GM18526 (cell line): ENCODE measurements around the gene GJC1.

Experiments
- POLR2A ChIP-seq: IDR thresholded peaks from 3 replicates; pipeline ENCODE4 v1.6.1; 2011; ENCODE audit not compliant: insufficient read length; ENCODE audit errors: extremely low read depth

The GJC1 gene

DNA sequence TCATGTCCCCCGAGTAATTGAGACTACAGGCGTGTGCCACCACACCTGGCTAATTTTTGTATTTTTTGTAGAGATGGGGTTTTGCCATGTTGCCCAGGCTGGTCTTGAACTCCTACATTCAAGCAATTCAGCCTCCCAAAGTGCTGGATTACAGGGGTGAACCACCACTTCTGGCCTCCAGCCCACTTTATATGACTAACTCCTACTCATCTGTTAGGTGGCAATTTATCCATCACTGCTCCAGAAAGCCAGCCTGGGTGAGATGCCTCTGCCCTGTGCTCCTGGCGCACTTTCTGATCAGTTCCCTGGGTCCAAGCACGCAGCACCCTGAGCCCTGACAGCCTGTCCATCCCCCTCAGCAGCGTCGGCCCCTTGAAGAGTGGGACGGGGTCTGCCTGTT, 41.9 kb downstream of the GJC1 start:
- no peak for TF ChIP-seq POLR2A

DNA sequence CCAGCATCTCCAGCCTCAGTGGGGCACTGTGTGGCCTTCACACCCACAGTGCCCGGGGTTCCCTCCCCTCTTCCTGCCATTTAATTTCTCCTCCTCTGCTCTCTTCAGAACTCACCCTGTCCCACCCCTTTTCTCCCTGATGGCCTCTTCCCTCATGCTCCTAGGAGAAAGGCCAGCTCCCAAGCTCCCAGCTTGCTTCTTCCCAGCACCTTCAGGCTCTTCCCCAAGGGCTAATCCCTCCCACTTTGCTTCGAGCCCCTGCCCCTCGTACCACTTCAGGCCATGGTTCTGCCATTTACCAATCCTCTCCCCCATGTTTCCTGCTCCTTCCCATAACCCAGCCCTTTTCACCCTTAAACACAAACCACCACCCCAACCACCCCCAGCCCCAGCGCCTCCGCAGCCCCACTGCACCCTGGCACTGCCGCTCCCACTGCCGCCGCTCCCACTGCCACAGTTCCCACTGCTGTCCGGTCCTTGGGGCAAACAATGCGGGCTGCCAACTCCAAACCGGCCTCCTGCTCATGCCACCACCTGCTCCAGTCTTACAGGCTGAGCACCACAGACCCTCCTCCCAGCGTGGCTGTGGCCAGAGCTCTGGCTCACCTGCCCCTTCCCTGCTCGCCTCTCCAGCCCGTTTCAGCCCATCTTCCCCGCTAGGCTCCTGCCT, 42.7 kb downstream of the GJC1 start:
- TF ChIP-seq POLR2A = no peak

DNA sequence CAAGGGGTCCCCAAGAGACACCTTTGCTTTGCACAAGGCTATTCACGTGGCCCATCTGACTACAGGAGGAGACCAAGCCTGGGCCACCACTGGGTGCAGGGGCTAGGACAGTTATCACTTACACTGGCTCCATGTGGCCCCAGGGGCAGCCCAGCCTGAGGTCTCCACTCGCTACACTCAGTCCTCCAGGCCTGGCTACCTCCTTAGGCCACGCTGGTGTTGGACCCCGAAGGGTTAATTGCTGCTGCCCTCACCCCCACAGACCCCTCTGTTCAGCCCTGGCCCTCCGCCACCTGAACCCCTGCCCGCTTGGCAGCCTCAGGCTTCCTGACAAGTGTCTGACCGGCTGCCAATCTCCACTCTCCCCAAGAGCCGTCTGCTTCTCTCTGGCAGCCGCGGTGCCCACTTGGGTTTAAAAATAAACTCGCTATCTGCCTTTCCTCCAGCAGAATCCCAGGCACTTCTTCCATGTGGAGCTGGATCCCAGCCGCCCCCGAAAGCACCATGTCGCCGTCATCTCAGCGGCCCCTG, 43.5 kb downstream of the GJC1 start:
- TF ChIP-seq POLR2A = no peak

DNA sequence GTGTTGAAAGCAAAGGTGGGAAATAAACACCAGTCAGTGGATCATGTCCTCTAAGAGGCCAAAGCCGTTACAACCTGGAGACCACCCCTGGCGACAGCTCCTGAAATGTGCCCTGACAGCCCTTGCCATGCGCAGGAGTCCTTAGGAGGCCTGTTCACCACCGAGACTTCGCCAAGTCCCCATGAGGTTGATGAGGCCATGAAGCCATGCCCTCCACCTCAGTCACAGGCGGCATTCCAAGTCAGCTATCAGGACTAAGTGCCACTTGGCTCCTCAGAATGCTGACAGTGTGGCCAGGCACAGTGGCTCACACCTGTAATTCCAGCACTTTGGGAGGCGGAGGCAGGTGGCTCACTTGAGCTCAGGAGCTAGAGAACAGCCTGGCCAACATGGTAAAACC, 44.2 kb downstream of the GJC1 start:
- TF ChIP-seq POLR2A = no peak

DNA sequence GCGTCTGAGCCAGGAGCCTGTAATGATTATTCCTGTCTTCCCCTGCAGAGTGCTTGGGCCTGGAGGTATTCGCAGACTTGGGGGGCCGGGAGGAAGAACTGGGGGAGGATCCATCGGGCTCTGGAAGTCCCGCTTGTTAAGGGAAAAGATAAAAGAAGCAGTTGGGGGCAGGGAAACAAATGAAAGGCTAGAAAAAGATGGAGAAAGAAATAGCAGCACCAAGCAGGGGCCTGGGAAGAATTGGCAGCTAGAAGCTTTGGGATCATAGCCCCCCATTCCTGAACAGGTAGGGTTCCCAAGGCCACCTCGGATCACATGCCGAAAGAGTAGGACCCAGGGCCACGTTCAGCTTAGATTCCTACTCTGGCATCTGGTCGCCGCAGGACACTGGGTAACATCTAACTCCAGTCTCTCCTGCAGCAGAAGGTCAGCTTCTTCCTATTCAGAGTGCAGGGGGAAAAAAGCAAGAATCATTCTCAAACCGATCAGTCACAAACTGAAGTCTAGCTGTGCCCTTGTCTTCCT, 47.7 kb downstream of the GJC1 start:
- no peak for TF ChIP-seq POLR2A

DNA sequence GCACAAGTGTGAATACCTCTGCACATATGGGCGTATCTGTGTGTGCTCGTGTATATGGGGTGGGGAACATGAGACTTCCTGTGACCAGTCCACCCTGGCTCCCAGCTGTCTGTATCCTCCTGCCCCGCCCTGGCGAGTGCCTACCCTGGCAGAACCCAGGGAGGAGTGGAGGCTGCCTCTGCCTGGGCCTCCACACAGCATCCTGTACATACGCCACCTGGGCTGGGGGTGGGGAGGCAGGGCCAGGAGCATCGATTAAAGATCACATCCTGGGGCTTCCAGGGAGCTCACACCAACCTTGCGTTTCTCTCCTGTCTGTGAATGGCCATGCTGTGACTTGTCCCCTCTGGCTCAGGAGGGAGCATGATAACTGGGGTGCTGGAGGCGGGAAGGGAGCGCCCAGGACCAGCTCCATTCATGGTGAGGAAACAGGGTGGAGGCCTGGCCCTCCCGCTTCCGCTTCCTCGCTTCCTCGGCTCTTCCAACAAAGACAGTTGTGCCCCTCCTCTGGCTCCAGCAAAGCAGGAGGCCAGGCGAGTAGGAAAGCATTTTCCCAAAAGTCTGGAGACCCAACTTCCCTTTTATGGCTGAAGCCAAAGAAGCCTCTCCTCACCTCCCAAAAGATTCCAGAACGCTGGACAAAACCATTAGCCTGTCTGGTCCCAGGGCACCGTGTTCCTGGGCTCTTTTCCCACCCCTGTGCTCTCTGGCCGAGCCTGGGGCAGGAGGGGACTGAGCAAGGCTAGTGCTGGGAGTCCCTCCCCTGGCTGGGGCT, 48.3 kb downstream of the GJC1 start:
- no peak for TF ChIP-seq POLR2A

DNA sequence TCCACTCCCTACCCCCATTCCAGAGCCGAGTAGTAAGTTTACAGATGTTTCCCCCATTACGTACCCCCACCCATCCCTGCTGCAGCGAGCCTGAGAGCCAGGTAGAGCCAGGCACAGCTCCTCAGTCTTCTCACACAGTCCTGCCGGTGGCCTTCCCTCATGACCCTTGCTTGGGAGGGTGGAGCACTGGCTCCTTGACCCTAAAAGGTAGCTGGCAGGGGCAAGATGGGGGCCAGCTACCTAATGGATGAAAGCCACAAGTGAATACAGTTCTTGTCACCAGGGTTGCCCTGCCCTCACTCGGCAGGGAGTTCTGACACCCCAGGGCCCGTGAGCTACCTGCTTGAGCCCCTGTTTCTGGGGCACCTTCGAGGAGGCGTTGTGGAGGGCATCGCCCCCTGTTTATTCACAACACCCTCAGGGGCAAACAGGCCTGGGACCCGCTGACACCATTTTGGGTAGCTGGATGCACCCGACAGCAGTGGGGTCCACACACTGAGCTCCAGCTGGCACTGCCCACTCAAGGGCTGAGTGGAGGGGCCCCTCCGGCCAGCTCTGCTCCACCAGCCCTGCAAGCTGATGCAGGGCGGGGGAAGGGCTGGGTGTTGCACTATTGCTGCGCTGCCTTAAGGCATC, 49.1 kb downstream of the GJC1 start:
- TF ChIP-seq POLR2A = no peak

DNA sequence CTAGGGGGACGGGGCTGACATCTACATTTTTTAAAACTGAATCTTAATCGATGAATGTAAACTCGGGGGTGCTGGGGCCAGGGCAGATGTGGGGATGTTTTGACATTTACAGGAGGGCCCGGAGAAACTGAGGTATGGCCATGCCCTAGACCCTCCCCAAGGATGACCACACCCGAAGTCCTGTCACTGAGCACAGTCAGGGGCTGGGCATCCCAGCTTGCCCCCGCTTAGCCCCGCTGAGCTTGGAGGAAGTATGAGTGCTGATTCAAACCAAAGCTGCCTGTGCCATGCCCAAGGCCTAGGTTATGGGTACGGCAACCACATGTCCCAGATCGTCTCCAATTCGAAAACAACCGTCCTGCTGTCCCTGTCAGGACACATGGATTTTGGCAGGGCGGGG, 49.9 kb downstream of the GJC1 start:
- TF ChIP-seq POLR2A = no peak

DNA sequence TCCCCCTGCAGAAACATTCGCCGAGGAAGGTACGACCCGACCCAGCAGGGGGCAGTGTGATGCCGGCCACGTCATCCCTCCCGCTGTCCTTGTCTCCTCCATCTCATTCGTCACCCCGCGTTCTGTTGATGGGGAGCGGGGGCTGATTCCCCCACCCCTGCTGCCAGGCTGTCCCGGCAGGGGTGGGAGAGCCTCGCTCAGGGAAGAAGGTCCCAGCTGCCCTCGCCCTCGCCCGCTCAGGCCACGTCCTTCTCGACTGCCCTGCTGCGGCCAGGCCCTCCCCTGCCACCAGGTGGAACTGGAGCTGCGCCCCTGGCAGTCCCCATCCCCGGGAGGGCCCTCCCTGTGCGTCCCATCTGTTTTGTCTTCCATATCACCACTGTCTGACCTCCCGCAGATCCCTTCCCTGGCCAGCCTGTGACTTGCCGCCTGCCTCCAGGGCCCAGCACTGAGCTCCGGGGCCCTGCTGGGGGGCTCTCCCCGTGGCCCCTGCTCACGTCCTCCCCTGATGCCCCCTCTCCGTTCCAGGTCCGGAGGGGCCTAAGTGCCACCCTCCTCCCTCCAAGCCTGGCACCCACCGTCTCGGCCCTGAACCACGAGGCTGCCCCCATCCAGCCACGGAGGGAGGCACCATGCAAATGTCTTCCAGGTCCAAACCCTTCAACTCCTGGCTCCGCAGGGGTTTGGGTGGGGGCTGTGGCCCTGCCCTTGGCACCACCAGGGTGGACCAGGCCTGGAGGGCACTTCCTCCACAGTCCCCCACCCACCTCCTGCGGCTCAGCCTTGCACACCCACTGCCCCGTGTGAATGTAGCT, 50.7 kb downstream of the GJC1 start:
- no peak for TF ChIP-seq POLR2A

DNA sequence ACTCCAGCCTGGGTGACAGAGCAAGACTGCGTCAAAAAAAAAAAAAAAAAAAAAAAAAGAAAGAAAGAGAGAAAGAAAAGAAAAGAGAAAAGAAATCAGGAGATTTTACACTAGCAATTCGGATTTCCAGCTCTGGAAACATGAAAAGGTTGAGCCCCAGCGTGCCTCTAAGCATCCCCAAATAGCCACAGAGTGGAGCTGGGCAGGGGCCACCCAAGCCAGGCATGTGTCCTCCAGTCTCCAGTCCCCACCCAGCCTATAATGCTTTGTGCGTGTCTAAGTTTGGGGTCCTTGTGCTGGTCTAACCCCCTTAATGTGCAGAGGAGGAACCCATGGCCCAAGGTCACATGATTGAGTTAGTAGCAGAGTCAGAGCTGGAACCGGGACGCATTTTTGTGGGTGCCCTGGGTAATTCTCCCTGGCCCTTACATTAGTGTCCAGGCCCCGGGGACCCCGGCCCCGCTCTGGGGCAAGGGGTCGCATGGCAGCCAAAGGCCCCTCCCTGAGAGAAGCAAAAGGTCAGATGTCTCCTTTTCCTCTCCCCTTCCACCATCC, 51.4 kb downstream of the GJC1 start:
- no peak for TF ChIP-seq POLR2A

DNA sequence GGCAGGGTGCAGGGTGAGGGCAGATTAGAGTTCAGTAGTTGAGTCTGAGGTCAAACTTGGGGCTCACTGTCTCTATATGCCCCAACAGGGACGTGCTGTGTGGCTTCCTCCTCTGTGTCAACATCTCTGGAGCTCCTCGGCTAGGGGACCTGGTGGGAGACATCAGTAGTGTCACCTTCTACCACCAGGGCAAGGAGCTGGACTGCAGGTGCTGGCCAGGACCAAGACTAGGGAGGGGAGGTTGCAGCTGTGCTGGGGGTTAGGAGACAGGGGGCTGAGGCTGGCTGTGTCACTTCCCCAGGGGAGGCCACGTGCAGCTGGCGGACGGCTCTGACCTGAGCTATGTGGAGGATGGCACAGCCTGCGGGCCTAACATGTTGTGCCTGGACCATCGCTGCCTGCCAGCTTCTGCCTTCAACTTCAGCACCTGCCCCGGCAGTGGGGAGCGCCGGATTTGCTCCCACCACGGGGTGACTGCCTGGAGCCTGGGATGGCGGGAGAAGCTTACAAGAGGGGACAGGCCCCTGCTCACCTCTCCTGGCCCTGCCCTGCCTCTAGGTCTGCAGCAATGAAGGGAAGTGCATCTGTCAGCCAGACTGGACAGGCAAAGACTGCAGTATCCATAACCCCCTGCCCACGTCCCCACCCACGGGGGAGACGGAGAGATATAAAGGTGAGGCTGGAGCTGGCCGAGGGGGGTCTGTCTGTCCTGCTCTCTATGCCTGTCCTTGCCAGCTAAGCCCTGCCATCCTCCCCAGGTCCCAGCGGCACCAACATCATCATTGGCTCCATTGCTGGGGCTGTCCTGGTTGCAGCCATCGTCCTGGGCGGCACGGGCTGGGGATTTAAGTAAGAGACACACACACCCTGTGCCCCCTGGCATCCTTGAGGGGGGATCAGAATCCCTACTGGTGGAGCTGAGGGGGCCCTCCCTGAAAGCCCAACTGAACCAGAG, 52.4 kb downstream of the GJC1 start:
- TF ChIP-seq POLR2A = no peak

DNA sequence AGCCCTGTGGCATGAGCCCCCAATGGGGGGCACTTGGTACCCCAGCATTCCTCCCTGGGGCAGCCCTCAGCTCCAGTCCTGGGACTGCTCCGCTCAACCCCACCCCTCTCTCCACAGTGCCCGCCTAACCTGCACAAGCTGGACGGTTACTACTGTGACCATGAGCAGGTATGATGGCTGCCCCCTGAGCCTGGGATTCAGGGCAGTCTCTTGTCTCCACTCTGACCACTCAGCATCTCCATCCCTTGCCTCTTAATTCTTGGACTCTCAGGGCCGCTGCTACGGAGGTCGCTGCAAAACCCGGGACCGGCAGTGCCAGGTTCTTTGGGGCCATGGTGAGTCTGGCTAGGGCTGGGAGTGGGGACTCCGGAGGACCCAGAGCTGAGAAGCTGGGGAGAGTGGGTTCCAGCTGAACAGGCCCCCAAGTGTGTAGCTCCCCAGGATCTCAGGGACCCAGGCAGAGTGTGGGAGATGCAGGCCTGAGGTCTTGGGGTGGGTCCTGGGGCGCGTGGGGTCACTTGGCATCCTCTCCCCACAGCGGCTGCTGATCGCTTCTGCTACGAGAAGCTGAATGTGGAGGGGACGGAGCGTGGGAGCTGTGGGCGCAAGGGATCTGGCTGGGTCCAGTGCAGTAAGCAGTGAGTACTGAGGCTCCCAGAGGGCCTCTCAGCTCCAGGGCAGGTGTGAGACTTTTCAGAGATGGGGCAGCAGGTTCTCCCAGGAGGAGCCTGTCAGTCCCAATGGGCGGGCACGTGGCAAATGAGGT, 53.3 kb downstream of the GJC1 start:
- TF ChIP-seq POLR2A = no peak
